ENCODE data around the gene ZNF256.
"Not testable (repeated sequence)": the region's sequence is repeated elsewhere in the genome, so short reads cannot be mapped to it uniquely, and the experiment has no call there.

Gene ZNF256

GRCh38 chr19:57935731-57936130 is 11.8 kb downstream of the ZNF256 start:
- Histone ChIP-seq H3K9me3 (replicated peaks; ENCODE audit: insufficient read depth, low read length) (no peaks in the 10 kb centered on the region), H3K9me2 (replicated peaks; ENCODE audit: insufficient read depth, low read length) (no peaks in the 10 kb centered on the region), H3K36me3 (replicated peaks; ENCODE audit: insufficient read depth, low read length) (no peaks in the 10 kb centered on the region), H2AFZ (ENCODE audit: low read length) (no peak overlapping the region), H4K20me1 (ENCODE audit: insufficient read depth, low read length) (no peaks in the 10 kb centered on the region), H3K79me2 (ENCODE audit: low read length) (no peaks in the 10 kb centered on the region), H3K9ac (ENCODE audit: low read length) (no peak overlapping the region), H3F3A (ENCODE audit: insufficient read depth, low read length) (no peaks in the 10 kb centered on the region), H3K4me2 (ENCODE audit: low read depth, low read length) (no peak overlapping the region), H3K27ac (ENCODE audit: low read length) (no peak overlapping the region), H3K27me3 (replicated peaks; ENCODE audit: insufficient read depth, low read length) (no peaks in the 10 kb centered on the region), H3K4me1 (ENCODE audit: low read length) (no peaks in the 10 kb centered on the region), H3K4me3 (ENCODE audit: low read length) (no peak overlapping the region)
- DNase-seq = no peak
- TF ChIP-seq CTCF (IDR thresholded peaks at IDR 0.05; ENCODE audit: low read length) (no peak), EZH2phosphoT487 (IDR thresholded peaks at IDR 0.05; ENCODE audit: low read length) (no peak)

- H3K4me3 ChIP-seq (ENCODE audit: low read length) = no peak within 1 kb of the TSS
- H3K4me1 ChIP-seq (ENCODE audit: low read length) = no peaks in the 10 kb centered on the region
- H3K27ac ChIP-seq (ENCODE audit: low read length) = no peak within 1 kb of the TSS
- H3F3A ChIP-seq (ENCODE audit: insufficient read depth, low read length) = no peaks in the 10 kb centered on the region
- no peak within 1 kb of the TSS for H2AFZ ChIP-seq (ENCODE audit: low read length)
- H3K4me2 ChIP-seq (ENCODE audit: low read depth, low read length) = no peak within 1 kb of the TSS
- no peaks in the 10 kb centered on the region for H3K9me2 ChIP-seq (replicated peaks; ENCODE audit: insufficient read depth, low read length)
- H3K9ac ChIP-seq (ENCODE audit: low read length) = no peak within 1 kb of the TSS
- H3K9me3 ChIP-seq (replicated peaks; ENCODE audit: insufficient read depth, low read length) = no peaks in the 10 kb centered on the region
- TF ChIP-seq EZH2phosphoT487 (IDR thresholded peaks at IDR 0.05; ENCODE audit: low read length) (no peak), EZH2 (optimal IDR thresholded peaks at IDR 0.05; ENCODE audit: low read depth, low read length) (no peak), CTCF (IDR thresholded peaks at IDR 0.05; ENCODE audit: low read length) (no peak)
- no peaks in the 10 kb centered on the region for H3K27me3 ChIP-seq (replicated peaks; ENCODE audit: insufficient read depth, low read length)
- no peaks in the 10 kb centered on the region for H3K79me2 ChIP-seq (ENCODE audit: low read length)
- H4K20me1 ChIP-seq (ENCODE audit: insufficient read depth, low read length) = no peaks in the 10 kb centered on the region
- DNase-seq = no peak
- H3K36me3 ChIP-seq (replicated peaks; ENCODE audit: insufficient read depth, low read length) = no peaks in the 10 kb centered on the region
Measured at GRCh38 chr19:57934820-57935665, 12.5 kb downstream of the ZNF256 start, which contains the start of gene ZNF418. Gene ZNF418 (minus strand): TSS chr19:57935402. CDS start chr19:57933822, 1,580 bp downstream.

GRCh38 chr19:57927587-57927986 is 19.9 kb downstream of the ZNF256 start:
- TF ChIP-seq EZH2 (optimal IDR thresholded peaks at IDR 0.05; ENCODE audit: low read depth, low read length) (no peak), CTCF (IDR thresholded peaks at IDR 0.05; ENCODE audit: low read length) (no peak), EZH2phosphoT487 (IDR thresholded peaks at IDR 0.05; ENCODE audit: low read length) (no peak)
- H3K4me3 ChIP-seq (ENCODE audit: low read length) = no peak overlapping the region
- no peaks in the 10 kb centered on the region for H3K36me3 ChIP-seq (replicated peaks; ENCODE audit: insufficient read depth, low read length)
- no peaks in the 10 kb centered on the region for H3K9me2 ChIP-seq (replicated peaks; ENCODE audit: insufficient read depth, low read length)
- no peaks in the 10 kb centered on the region for H4K20me1 ChIP-seq (ENCODE audit: insufficient read depth, low read length)
- no peak for DNase-seq
- H2AFZ ChIP-seq (ENCODE audit: low read length) = no peak overlapping the region
- no peak overlapping the region for H3K4me2 ChIP-seq (ENCODE audit: low read depth, low read length)
- H3F3A ChIP-seq (ENCODE audit: insufficient read depth, low read length) = no peaks in the 10 kb centered on the region
- H3K27ac ChIP-seq (ENCODE audit: low read length) = no peak overlapping the region
- H3K79me2 ChIP-seq (ENCODE audit: low read length) = no peaks in the 10 kb centered on the region
- H3K4me1 ChIP-seq (ENCODE audit: low read length) = no peaks in the 10 kb centered on the region
- no peak overlapping the region for H3K9ac ChIP-seq (ENCODE audit: low read length)
- no peaks in the 10 kb centered on the region for H3K27me3 ChIP-seq (replicated peaks; ENCODE audit: insufficient read depth, low read length)
- no peaks in the 10 kb centered on the region for H3K9me3 ChIP-seq (replicated peaks; ENCODE audit: insufficient read depth, low read length)

GRCh38 chr19:57916168-57916995 is 31.1 kb downstream of the ZNF256 start, which contains the start of gene ZNF417:
Gene ZNF417 (minus strand): TSS chr19:57916592. CDS start chr19:57916411, 181 bp downstream.
- DNase-seq = peak; percentile 93
- not testable (repeated sequence) for H3K27me3 ChIP-seq (replicated peaks; ENCODE audit: insufficient read depth, low read length); H3K36me3 ChIP-seq (replicated peaks; ENCODE audit: insufficient read depth, low read length); H3K79me2 ChIP-seq (ENCODE audit: low read length); H3K27ac ChIP-seq (ENCODE audit: low read length); H4K20me1 ChIP-seq (ENCODE audit: insufficient read depth, low read length); H3K9me2 ChIP-seq (replicated peaks; ENCODE audit: insufficient read depth, low read length); H3F3A ChIP-seq (ENCODE audit: insufficient read depth, low read length); H3K4me1 ChIP-seq (ENCODE audit: low read length); H3K9me3 ChIP-seq (replicated peaks; ENCODE audit: insufficient read depth, low read length)
- Histone ChIP-seq H3K9ac (ENCODE audit: low read length) (peak within 1 kb of the TSS; percentile 25; the same call in 1 of the 2 replicates), H2AFZ (ENCODE audit: low read length) (peak within 1 kb of the TSS; percentile 70), H3K4me2 (ENCODE audit: low read depth, low read length) (peak within 1 kb of the TSS; percentile 54), H3K4me3 (ENCODE audit: low read length) (peak within 1 kb of the TSS; percentile 66)
